K562 (cell line): ENCODE results near the gene USP11. TPM values are rescaled to one million over a fixed set of nuclear protein-coding genes. Genes with fewer than 3 reads are reported as not detected.

Experiments
- ATAC-seq: fragments of 200-7000 bp; cut with Tn5 transposase; 3 replicates; pipeline ENCODE4 v1.9.1; 2020; ENCODE audit warnings: moderate library complexity
- BruUV-seq: library from RNA; stranded (reverse); fragments of 400-500 nt; replicated peaks from 2 replicates; lab custom pipeline; 2021; lab: Mats Ljungman, UMichigan
- CTCF ChIA-PET: fragments of 300-600 bp; formaldehyde crosslinking; extraction: SDS; loops from one replicate; lab custom pipeline; 2021; ENCODE audit warnings: low intra/inter-chr PET ratio; lab: Yijun Ruan, JAX
- POLR2A ChIA-PET: fragments of 300-600, 350-650 bp; sonication (Branson Sonifier 250); formaldehyde crosslinking; extraction: SDS; loops from one replicate; lab custom pipeline; 2021; ENCODE audit warnings: antibody characterized with exemption, inconsistent platforms; lab: Yijun Ruan, JAX
- DNase-seq, 4 experiments: peaks; one replicate each; pipeline versions ENCODE4 v3.0.0 to v3.0.0-alpha.2; 2011 to 2018; ENCODE audit warnings: low spot score in 3 of 4, mixed read lengths in 3 of 4; ENCODE audit errors: extremely low read depth in 1 of 4
- FAIRE-seq: peaks from 2 replicates; lab custom pipeline; 2011; peaks lifted over from hg19 to GRCh38; lab: Jason Lieb, UNC
- H2AFZ ChIP-seq: 2 replicates; pipeline ENCODE4 v1.6.0; 2011; ENCODE audit warnings: low read depth, low read length, control low read depth, inconsistent platforms
- H3K27ac ChIP-seq: fragments of 200-600 bp; 3 replicates; pipeline ENCODE4 v1.8.0; 2011; ENCODE audit warnings: low read depth, mild to moderate bottlenecking, control low read depth, inconsistent platforms, low read length, moderate library complexity, mixed read lengths; ENCODE audit errors: extremely low read depth
- H3K27me3 ChIP-seq, 2 experiments: fragments of 300-600 bp in 1 of 2; 2 replicates in 1 of 2; 3 replicates in 1 of 2; pipeline versions ENCODE4 v1.6.0 to v1.8.0; 2011; ENCODE audit warnings: inconsistent platforms in 2 of 2, low read length in 2 of 2, mild to moderate bottlenecking in 1 of 2, mixed read lengths in 1 of 2, moderate library complexity in 1 of 2; ENCODE audit not compliant: control insufficient read depth in 2 of 2, insufficient read depth in 2 of 2
- H3K36me3 ChIP-seq: fragments of 300-600 bp; 3 replicates; pipeline ENCODE4 v1.8.0; 2011; ENCODE audit warnings: mild to moderate bottlenecking, low read length, inconsistent platforms; ENCODE audit not compliant: control insufficient read depth, insufficient read depth
- H3K4me1 ChIP-seq, 2 experiments: fragments of 200-600 bp in 1 of 2; replicated peaks in 1 of 2; 2 replicates in 1 of 2; 3 replicates in 1 of 2; pipeline versions ENCODE4 v1.5.1 to v1.8.0; 2011; ENCODE audit warnings: inconsistent platforms in 2 of 2, low read length in 2 of 2, mild to moderate bottlenecking in 1 of 2, mixed read lengths in 1 of 2, moderate library complexity in 1 of 2; ENCODE audit not compliant: control insufficient read depth in 2 of 2, insufficient read depth in 2 of 2
- H3K4me2 ChIP-seq: 2 replicates; pipeline ENCODE4 v1.6.1; 2011; ENCODE audit warnings: low read length, control low read depth, inconsistent platforms, mixed read lengths; ENCODE audit not compliant: insufficient read depth
- H3K4me3 ChIP-seq: fragments of 200-600 bp; sonication (generic), shearing (Covaris generic); 2 replicates; pipeline ENCODE4 v1.5.1; 2016; ENCODE audit warnings: control low read depth, inconsistent platforms
- H3K79me2 ChIP-seq: fragments of 200-600 bp; 3 replicates; pipeline ENCODE4 v1.8.0; 2011; ENCODE audit warnings: low read length, inconsistent platforms; ENCODE audit not compliant: control insufficient read depth, insufficient read depth
- H3K9ac ChIP-seq, 2 experiments: 2 replicates each; pipeline versions ENCODE4 v1.6.0 to v1.6.1; 2011; ENCODE audit warnings: low read depth in 2 of 2, low read length in 2 of 2, control low read depth in 1 of 2, inconsistent platforms in 1 of 2, mild to moderate bottlenecking in 1 of 2, mixed read lengths in 1 of 2; ENCODE audit not compliant: insufficient read depth in 1 of 2
- H3K9me1 ChIP-seq: one replicate; pipeline ENCODE4 v1.6.0; 2011; ENCODE audit warnings: inconsistent platforms, mild to moderate bottlenecking, low read length, moderate library complexity; ENCODE audit not compliant: control insufficient read depth, insufficient read depth
- H3K9me3 ChIP-seq: replicated peaks from 2 replicates; pipeline ENCODE4 v1.5.1; 2011; ENCODE audit warnings: low read depth, low read length, inconsistent platforms; ENCODE audit not compliant: control insufficient read depth, insufficient read depth
- H4K20me1 ChIP-seq: replicated peaks from 2 replicates; pipeline ENCODE4 v1.6.1; 2011; ENCODE audit warnings: low read length, inconsistent platforms, mixed read lengths; ENCODE audit not compliant: control insufficient read depth, insufficient read depth
- ARID4B ChIP-seq: sonication (generic); formaldehyde crosslinking; IDR thresholded peaks from 2 replicates; pipeline ENCODE4 v1.8.0; 2022; ENCODE audit warnings: mild to moderate bottlenecking, missing genetic modification reagents
- FOXK1 ChIP-seq: sonication (generic); formaldehyde crosslinking; IDR thresholded peaks from 2 replicates; pipeline ENCODE4 v1.8.0; 2022; ENCODE audit warnings: missing genetic modification reagents, mild to moderate bottlenecking, borderline replicate concordance
- FUS ChIP-seq: fragments of 200-400 bp; formaldehyde crosslinking; optimal IDR thresholded peaks from 2 replicates; pipeline ENCODE3; 2017; ENCODE audit warnings: low read depth, low read length
- HLTF ChIP-seq: fragments of 450-650 bp; IDR thresholded peaks from 2 replicates; pipeline ENCODE4 v1.6.1; 2016
- HMG20A ChIP-seq: fragments of 450-650 bp; formaldehyde crosslinking; conservative IDR thresholded peaks from 2 replicates; pipeline ENCODE4 v1.4.0; 2020; ENCODE audit warnings: mild to moderate bottlenecking, mixed read lengths
- MAFK ChIP-seq: IDR thresholded peaks from 2 replicates; pipeline ENCODE4 v1.6.1; 2011; ENCODE audit warnings: low read length, improper control_type of control experiment
- NR4A1 ChIP-seq, 2 experiments: fragments of 250-450 bp in 1 of 2; fragments of 450-650 bp in 1 of 2; sonication (Bioruptor Pico) in 1 of 2; IDR thresholded peaks; 2 replicates each; pipeline versions ENCODE4 v1.4.0 to v1.6.1; 2016 to 2020; ENCODE audit warnings: mild to moderate bottlenecking in 2 of 2, missing compliant biosample characterization in 1 of 2, missing genetic modification characterization in 1 of 2, moderate library complexity in 1 of 2
- PCBP2 ChIP-seq: fragments of 200-400 bp; formaldehyde crosslinking; IDR thresholded peaks from 2 replicates; pipeline ENCODE4 v1.6.1; 2018; ENCODE audit warnings: low read length, low read depth, mild to moderate bottlenecking, moderate library complexity; ENCODE audit not compliant: poor library complexity, severe bottlenecking
- POLR2AphosphoS5 ChIP-seq: IDR thresholded peaks from 2 replicates; pipeline ENCODE4 v1.6.1; 2011; ENCODE audit warnings: mild to moderate bottlenecking, low read depth, low read length, moderate library complexity; ENCODE audit not compliant: control insufficient read depth, insufficient read depth
- SMARCE1 ChIP-seq: fragments of 450-650 bp; IDR thresholded peaks from 2 replicates; pipeline ENCODE4 v1.7.1; 2016; ENCODE audit warnings: mild to moderate bottlenecking
- TBP ChIP-seq: optimal IDR thresholded peaks from 2 replicates; pipeline ENCODE3; 2011; ENCODE audit warnings: low read depth, low read length, improper control_type of control experiment
- ZNF134 ChIP-seq: fragments of 250-450 bp; sonication (Bioruptor Pico); conservative IDR thresholded peaks from 2 replicates; pipeline ENCODE4 v1.4.0; 2020
- ZNF354B ChIP-seq: fragments of 250-450 bp; sonication (Bioruptor Pico); IDR thresholded peaks from 2 replicates; pipeline ENCODE4 v1.4.0; 2020
- WGBS: fragments of 100-300 bp; shearing (Covaris generic); methylation state at CpG from one replicate; pipeline ENCODE4 v1.1.6; 2016; ENCODE audit warnings: low coverage, mixed read lengths; ENCODE audit not compliant: insufficient coverage; ENCODE audit errors: missing lambda C conversion rate; 5-methylcytosine and 5-hydroxymethylcytosine counted together
- in situ Hi-C: fragments of 300-500 bp; cut with MboI; formaldehyde crosslinking; loops from 4 replicates; pipeline ENCODE4 v1.15.0; 2018; ENCODE audit warnings: inconsistent platforms, mixed read lengths
- intact Hi-C: fragments of 100-400 bp; cut with micrococcal nuclease; formaldehyde crosslinking; loops from 2 replicates; pipeline ENCODE4 v1.14.2; 2022
- polyA plus RNA-seq, 8 experiments: library from polyadenylated mRNA; depleted of rRNA in 4 of 8; stranded (reverse) in 5 of 8; unstranded in 3 of 8; fragments of >200 nt; fragmentation: Nextera tagmentation in 2 of 8; fragmentation: Illumina TruSeq in 1 of 8; extraction: Ambion mirVana in 2 of 8; extraction: Trizol in 1 of 8; gene quantifications; 2 replicates each; pipeline versions ENCODE4 v1.2.1 to v1.2.3, GENCODE V29; 2011 to 2014; ENCODE audit warnings: inconsistent platforms in 1 of 8, missing spikeins in 1 of 8
- total RNA-seq, 7 experiments: library from RNA; depleted of rRNA in 6 of 7; stranded (reverse); fragments of >200 nt in 6 of 7; fragmentation: Illumina TruSeq in 2 of 7; extraction: Trizol in 2 of 7; gene quantifications; 2 replicates each; pipeline versions ENCODE4 v1.2.1 to v1.2.3, GENCODE V29; 2011 to 2021; ENCODE audit warnings: low replicate concordance in 1 of 7
- TF ChIP-seq, protein P1 (sequence below): sonication (generic); formaldehyde crosslinking; IDR thresholded peaks from 2 replicates; pipeline ENCODE4 v1.4.0; 2020; ENCODE audit warnings: mild to moderate bottlenecking, missing genetic modification reagents

The USP11 gene
- total and polyA plus RNA-seq, 9 of the 15 experiments (the other 6 are each of a cell fraction or from before 2014, with no cell fraction given), result 2.5 to 29.0 (median 11.7) TPM

- Histone ChIP-seq H3K4me2 (no peak overlapping the region), H3K4me3 (no peak overlapping the region), H3K9me3 (no peaks in the 10 kb centered on the region), H3K27ac (no peak overlapping the region), H3K9me1 (no peaks in the 10 kb centered on the region), H2AFZ (no peak overlapping the region), H3K27me3 (no peaks in the 10 kb centered on the region), H3K79me2 (no peaks in the 10 kb centered on the region), H3K36me3 (peaks cover 90% of the 10 kb centered on the region), H4K20me1 (0 out of 2 replicates have a peak, but pooled peaks cover 5% of the 10 kb centered on the region), H3K9ac (peak overlapping the region in 1 of 2 experiments; percentile 52; a peak in 1 of 4 replicates), H3K4me1 (no peaks in the 10 kb centered on the region; a peak in 1 of 5 replicates)
- no peak for ATAC-seq
- CTCF ChIA-PET, result no interaction called here
- BruUV-seq, result no TSS peak
- 93% methylated on average over 9 of the region's 15 CpGs for WGBS
- intact Hi-C loops, result no loop called here
- in situ Hi-C loops, result no loop called here
- FAIRE-seq, result no peak
- POLR2A ChIA-PET, result interaction anchor here (0.7 kb wide), 1 partner anchor 10 kb away, joined by 3 read pairs; no protein-coding TSS in a partner anchor
- no peak for DNase-seq
- TF ChIP-seq FOXK1 (CRISPR knock-in tag), result no peak
- TF ChIP-seq ZNF354B (CRISPR knock-in tag), result no peak
- TF ChIP-seq POLR2AphosphoS5, result no peak
- no peak for TF ChIP-seq TBP
- no peak for TF ChIP-seq ARID4B (CRISPR knock-in tag)
- TF ChIP-seq PCBP2, result no peak
- TF ChIP-seq, protein P1, sequence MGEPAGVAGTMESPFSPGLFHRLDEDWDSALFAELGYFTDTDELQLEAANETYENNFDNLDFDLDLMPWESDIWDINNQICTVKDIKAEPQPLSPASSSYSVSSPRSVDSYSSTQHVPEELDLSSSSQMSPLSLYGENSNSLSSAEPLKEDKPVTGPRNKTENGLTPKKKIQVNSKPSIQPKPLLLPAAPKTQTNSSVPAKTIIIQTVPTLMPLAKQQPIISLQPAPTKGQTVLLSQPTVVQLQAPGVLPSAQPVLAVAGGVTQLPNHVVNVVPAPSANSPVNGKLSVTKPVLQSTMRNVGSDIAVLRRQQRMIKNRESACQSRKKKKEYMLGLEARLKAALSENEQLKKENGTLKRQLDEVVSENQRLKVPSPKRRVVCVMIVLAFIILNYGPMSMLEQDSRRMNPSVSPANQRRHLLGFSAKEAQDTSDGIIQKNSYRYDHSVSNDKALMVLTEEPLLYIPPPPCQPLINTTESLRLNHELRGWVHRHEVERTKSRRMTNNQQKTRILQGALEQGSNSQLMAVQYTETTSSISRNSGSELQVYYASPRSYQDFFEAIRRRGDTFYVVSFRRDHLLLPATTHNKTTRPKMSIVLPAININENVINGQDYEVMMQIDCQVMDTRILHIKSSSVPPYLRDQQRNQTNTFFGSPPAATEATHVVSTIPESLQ (CRISPR knock-in tag), result no peak
- no peak for TF ChIP-seq SMARCE1
- TF ChIP-seq NR4A1 (CRISPR knock-in tag; IDR thresholded peaks at IDR 0.05), result no peak
- TF ChIP-seq NR4A1 (tag; IDR thresholded peaks at IDR 0.05), result no peak
- TF ChIP-seq HMG20A (CRISPR knock-in tag), result no peak
- no peak for TF ChIP-seq FUS
- TF ChIP-seq HLTF, result no peak
- no peak for TF ChIP-seq MAFK
- no peak for TF ChIP-seq ZNF134 (CRISPR knock-in tag)
Observed at GRCh38 chrX:47210661-47211425, 22.0 kb upstream of the USP11 start.
